GM23338 (cell line): ENCODE measurements around the gene GDF10. TPM values are rescaled to one million over a fixed set of nuclear protein-coding genes. Genes with fewer than 3 reads are reported as not detected.

Experiments used
- ATAC-seq: fragments of 200-7000 bp; cut with Tn5 transposase; 3 replicates; pipeline ENCODE4 v1.9.1; 2020
- DNase-seq: peaks from one replicate; pipeline ENCODE4 v3.0.0-alpha.2; 2015; ENCODE audit warnings: low spot score
- H2AFZ ChIP-seq: fragments of 200-600 bp; sonication (generic); 2 replicates; pipeline ENCODE4 v1.8.0; 2016; ENCODE audit warnings: antibody characterized with exemption, mild to moderate bottlenecking, moderate library complexity
- H3F3A ChIP-seq: fragments of 200-600 bp; sonication (generic); replicated peaks from 2 replicates; pipeline ENCODE4 v1.8.0; 2017; ENCODE audit warnings: antibody characterized with exemption, mixed run types, low read depth
- H3K27ac ChIP-seq: fragments of 200-600 bp; sonication (generic); 2 replicates; pipeline ENCODE4 v1.6.1; 2016; ENCODE audit warnings: low read depth
- H3K27me3 ChIP-seq: fragments of 200-600 bp; sonication (generic); 2 replicates; pipeline ENCODE4 v1.8.0; 2016; ENCODE audit warnings: mild to moderate bottlenecking, mixed run types, moderate library complexity; ENCODE audit not compliant: insufficient read depth
- H3K36me3 ChIP-seq: fragments of 200-600 bp; sonication (generic); 2 replicates; pipeline ENCODE4 v1.8.0; 2016; ENCODE audit warnings: mild to moderate bottlenecking; ENCODE audit not compliant: insufficient read depth
- H3K4me1 ChIP-seq: fragments of 200-600 bp; sonication (generic); 2 replicates; pipeline ENCODE4 v1.8.0; 2016; ENCODE audit warnings: mild to moderate bottlenecking, moderate library complexity; ENCODE audit not compliant: insufficient read depth
- H3K4me2 ChIP-seq: fragments of 200-600 bp; sonication (generic); 2 replicates; pipeline ENCODE4 v1.7.1; 2017; ENCODE audit warnings: mixed run types
- H3K4me3 ChIP-seq: fragments of 200-600 bp; sonication (generic); 2 replicates; pipeline ENCODE4 v1.6.1; 2016; ENCODE audit warnings: mixed run types
- H3K79me2 ChIP-seq: fragments of 200-600 bp; sonication (generic); replicated peaks from 2 replicates; pipeline ENCODE4 v1.8.0; 2017; ENCODE audit warnings: mild to moderate bottlenecking; ENCODE audit not compliant: insufficient read depth
- H3K9me2 ChIP-seq: fragments of 200-600 bp; sonication (generic); 2 replicates; pipeline ENCODE4 v1.8.0; 2017; ENCODE audit not compliant: insufficient read depth
- H4K20me1 ChIP-seq: fragments of 200-600 bp; sonication (generic); replicated peaks from 2 replicates; pipeline ENCODE4 v1.8.0; 2017; ENCODE audit warnings: mild to moderate bottlenecking; ENCODE audit not compliant: insufficient read depth
- H3K27ac Mint-ChIP-seq: 2 replicates; pipeline ENCODE4 v1.8.0; 2020; ENCODE audit warnings: inconsistent platforms, mild to moderate bottlenecking, moderate library complexity, mixed read lengths
- H3K27me3 Mint-ChIP-seq: 3 replicates; pipeline ENCODE4 v1.8.0; 2022; ENCODE audit warnings: low read depth, mild to moderate bottlenecking, moderate library complexity, mixed read lengths, inconsistent platforms; ENCODE audit not compliant: insufficient read depth, poor library complexity
- H3K36me3 Mint-ChIP-seq: 3 replicates; pipeline ENCODE4 v1.8.0; 2021; ENCODE audit warnings: low read depth, mild to moderate bottlenecking, inconsistent platforms, moderate library complexity, mixed read lengths
- H3K4me1 Mint-ChIP-seq: 3 replicates; pipeline ENCODE4 v1.8.0; 2020; ENCODE audit warnings: mild to moderate bottlenecking, inconsistent platforms, mixed read lengths
- H3K4me3 Mint-ChIP-seq: 3 replicates; pipeline ENCODE4 v1.8.0; 2021; ENCODE audit warnings: moderate library complexity, mild to moderate bottlenecking, inconsistent platforms, mixed read lengths
- H3K9me3 Mint-ChIP-seq: 3 replicates; pipeline ENCODE4 v1.8.0; 2020; ENCODE audit warnings: moderate library complexity, mild to moderate bottlenecking, inconsistent platforms, mixed read lengths
- CREB1 ChIP-seq: fragments of 250-450 bp; sonication (Bioruptor Pico); IDR thresholded peaks from 2 replicates; pipeline ENCODE4 v1.5.0; 2020; ENCODE audit warnings: low read depth, mild to moderate bottlenecking, moderate library complexity
- EZH2 ChIP-seq: fragments of 200-600 bp; sonication (generic); IDR thresholded peaks from one replicate; pipeline ENCODE4 v1.8.0; 2017; ENCODE audit warnings: antibody characterized with exemption, mild to moderate bottlenecking, low read depth; ENCODE audit not compliant: unreplicated experiment
- EZH2phosphoT487 ChIP-seq: fragments of 200-600 bp; sonication (generic); IDR thresholded peaks from one replicate; pipeline ENCODE4 v1.8.1; 2018; ENCODE audit warnings: antibody characterized with exemption; ENCODE audit not compliant: unreplicated experiment
- JUNB ChIP-seq: IDR thresholded peaks from one replicate; pipeline ENCODE4 v1.6.1; 2016; ENCODE audit warnings: antibody characterized with exemption; ENCODE audit not compliant: unreplicated experiment
- NANOG ChIP-seq: IDR thresholded peaks from 2 replicates; pipeline ENCODE4 v1.6.1; 2016; ENCODE audit warnings: antibody characterized with exemption, borderline replicate concordance
- POLR2AphosphoS5 ChIP-seq: IDR thresholded peaks from 2 replicates; pipeline ENCODE4 v1.6.1; 2016; ENCODE audit warnings: antibody characterized with exemption, low read depth
- STAT1 ChIP-seq: IDR thresholded peaks from one replicate; pipeline ENCODE4 v1.6.1; 2016; ENCODE audit warnings: antibody characterized with exemption; ENCODE audit not compliant: unreplicated experiment
- ZNF114 ChIP-seq: fragments of 250-450 bp; sonication (Bioruptor Pico); IDR thresholded peaks from 2 replicates; pipeline ENCODE4 v1.5.0; 2020; ENCODE audit warnings: mild to moderate bottlenecking, moderate library complexity
- ZNF331 ChIP-seq: fragments of 250-450 bp; sonication (Bioruptor Pico); IDR thresholded peaks from 2 replicates; pipeline ENCODE4 v1.5.0; 2020; ENCODE audit warnings: low read depth, mild to moderate bottlenecking, moderate library complexity
- polyA plus RNA-seq: library from polyadenylated mRNA; unstranded; fragments of >200 nt; fragmentation: Nextera tagmentation; extraction: Ambion mirVana; gene quantifications from 2 replicates; pipeline ENCODE4 v1.2.1, GENCODE V29; 2016
- total RNA-seq: library from RNA; depleted of rRNA; stranded (reverse); fragments of >200 nt; shearing (Covaris generic); gene quantifications from 2 replicates; pipeline ENCODE4 v1.2.3, GENCODE V29; 2014
- TF ChIP-seq, protein P1 (sequence below), 2 experiments: fragments of 200-600 bp in 1 of 2; sonication (generic) in 1 of 2; conservative IDR thresholded peaks; 2 replicates each; pipeline versions ENCODE4 v1.5.1 to v1.6.1; 2016 to 2017; ENCODE audit warnings: antibody characterized with exemption in 2 of 2, low read depth in 2 of 2, mild to moderate bottlenecking in 2 of 2, moderate library complexity in 1 of 2
- TF ChIP-seq, protein P2 (sequence below): fragments of 250-450 bp; sonication (Bioruptor Pico); IDR thresholded peaks from 2 replicates; pipeline ENCODE4 v1.5.0; 2020; ENCODE audit warnings: mild to moderate bottlenecking, moderate library complexity
- TF ChIP-seq, protein P3 (sequence below): IDR thresholded peaks from 2 replicates; pipeline ENCODE4 v1.6.1; 2016; ENCODE audit warnings: antibody characterized with exemption
- TF ChIP-seq, protein P4 (sequence below): IDR thresholded peaks from one replicate; pipeline ENCODE4 v1.6.1; 2018; ENCODE audit warnings: antibody characterized with exemption; ENCODE audit not compliant: unreplicated experiment

Gene GDF10
- total and polyA plus RNA-seq, 2 experiments from 2014 or later = 0.21 TPM; not detected in 1

DNA sequence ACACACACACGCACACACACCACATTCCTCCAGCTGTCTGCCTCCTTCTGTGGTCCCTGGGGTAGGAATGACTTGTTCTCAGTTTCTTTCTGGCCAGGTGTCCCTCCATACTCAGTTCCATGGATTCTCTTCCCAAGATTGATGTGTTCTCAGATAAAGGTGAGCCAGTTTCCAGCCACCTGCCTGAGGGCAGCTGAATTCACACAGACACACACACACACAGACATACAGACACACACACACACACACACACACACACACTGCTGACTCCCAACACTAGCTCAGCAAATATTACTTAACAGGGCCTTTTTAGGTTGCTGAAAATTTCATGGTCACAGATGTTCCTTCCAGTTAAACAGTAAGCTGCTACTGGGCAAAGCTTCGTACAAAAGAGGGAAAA, 45.4 kb upstream of the GDF10 start:
- no peak for TF ChIP-seq EZH2phosphoT487
- TF ChIP-seq, protein P1, sequence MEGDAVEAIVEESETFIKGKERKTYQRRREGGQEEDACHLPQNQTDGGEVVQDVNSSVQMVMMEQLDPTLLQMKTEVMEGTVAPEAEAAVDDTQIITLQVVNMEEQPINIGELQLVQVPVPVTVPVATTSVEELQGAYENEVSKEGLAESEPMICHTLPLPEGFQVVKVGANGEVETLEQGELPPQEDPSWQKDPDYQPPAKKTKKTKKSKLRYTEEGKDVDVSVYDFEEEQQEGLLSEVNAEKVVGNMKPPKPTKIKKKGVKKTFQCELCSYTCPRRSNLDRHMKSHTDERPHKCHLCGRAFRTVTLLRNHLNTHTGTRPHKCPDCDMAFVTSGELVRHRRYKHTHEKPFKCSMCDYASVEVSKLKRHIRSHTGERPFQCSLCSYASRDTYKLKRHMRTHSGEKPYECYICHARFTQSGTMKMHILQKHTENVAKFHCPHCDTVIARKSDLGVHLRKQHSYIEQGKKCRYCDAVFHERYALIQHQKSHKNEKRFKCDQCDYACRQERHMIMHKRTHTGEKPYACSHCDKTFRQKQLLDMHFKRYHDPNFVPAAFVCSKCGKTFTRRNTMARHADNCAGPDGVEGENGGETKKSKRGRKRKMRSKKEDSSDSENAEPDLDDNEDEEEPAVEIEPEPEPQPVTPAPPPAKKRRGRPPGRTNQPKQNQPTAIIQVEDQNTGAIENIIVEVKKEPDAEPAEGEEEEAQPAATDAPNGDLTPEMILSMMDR (conservative IDR thresholded peaks at IDR 0.05; ENCODE audit: low read depth in 2 of 2) = no peak
- no peak for TF ChIP-seq EZH2
- TF ChIP-seq, protein P2, sequence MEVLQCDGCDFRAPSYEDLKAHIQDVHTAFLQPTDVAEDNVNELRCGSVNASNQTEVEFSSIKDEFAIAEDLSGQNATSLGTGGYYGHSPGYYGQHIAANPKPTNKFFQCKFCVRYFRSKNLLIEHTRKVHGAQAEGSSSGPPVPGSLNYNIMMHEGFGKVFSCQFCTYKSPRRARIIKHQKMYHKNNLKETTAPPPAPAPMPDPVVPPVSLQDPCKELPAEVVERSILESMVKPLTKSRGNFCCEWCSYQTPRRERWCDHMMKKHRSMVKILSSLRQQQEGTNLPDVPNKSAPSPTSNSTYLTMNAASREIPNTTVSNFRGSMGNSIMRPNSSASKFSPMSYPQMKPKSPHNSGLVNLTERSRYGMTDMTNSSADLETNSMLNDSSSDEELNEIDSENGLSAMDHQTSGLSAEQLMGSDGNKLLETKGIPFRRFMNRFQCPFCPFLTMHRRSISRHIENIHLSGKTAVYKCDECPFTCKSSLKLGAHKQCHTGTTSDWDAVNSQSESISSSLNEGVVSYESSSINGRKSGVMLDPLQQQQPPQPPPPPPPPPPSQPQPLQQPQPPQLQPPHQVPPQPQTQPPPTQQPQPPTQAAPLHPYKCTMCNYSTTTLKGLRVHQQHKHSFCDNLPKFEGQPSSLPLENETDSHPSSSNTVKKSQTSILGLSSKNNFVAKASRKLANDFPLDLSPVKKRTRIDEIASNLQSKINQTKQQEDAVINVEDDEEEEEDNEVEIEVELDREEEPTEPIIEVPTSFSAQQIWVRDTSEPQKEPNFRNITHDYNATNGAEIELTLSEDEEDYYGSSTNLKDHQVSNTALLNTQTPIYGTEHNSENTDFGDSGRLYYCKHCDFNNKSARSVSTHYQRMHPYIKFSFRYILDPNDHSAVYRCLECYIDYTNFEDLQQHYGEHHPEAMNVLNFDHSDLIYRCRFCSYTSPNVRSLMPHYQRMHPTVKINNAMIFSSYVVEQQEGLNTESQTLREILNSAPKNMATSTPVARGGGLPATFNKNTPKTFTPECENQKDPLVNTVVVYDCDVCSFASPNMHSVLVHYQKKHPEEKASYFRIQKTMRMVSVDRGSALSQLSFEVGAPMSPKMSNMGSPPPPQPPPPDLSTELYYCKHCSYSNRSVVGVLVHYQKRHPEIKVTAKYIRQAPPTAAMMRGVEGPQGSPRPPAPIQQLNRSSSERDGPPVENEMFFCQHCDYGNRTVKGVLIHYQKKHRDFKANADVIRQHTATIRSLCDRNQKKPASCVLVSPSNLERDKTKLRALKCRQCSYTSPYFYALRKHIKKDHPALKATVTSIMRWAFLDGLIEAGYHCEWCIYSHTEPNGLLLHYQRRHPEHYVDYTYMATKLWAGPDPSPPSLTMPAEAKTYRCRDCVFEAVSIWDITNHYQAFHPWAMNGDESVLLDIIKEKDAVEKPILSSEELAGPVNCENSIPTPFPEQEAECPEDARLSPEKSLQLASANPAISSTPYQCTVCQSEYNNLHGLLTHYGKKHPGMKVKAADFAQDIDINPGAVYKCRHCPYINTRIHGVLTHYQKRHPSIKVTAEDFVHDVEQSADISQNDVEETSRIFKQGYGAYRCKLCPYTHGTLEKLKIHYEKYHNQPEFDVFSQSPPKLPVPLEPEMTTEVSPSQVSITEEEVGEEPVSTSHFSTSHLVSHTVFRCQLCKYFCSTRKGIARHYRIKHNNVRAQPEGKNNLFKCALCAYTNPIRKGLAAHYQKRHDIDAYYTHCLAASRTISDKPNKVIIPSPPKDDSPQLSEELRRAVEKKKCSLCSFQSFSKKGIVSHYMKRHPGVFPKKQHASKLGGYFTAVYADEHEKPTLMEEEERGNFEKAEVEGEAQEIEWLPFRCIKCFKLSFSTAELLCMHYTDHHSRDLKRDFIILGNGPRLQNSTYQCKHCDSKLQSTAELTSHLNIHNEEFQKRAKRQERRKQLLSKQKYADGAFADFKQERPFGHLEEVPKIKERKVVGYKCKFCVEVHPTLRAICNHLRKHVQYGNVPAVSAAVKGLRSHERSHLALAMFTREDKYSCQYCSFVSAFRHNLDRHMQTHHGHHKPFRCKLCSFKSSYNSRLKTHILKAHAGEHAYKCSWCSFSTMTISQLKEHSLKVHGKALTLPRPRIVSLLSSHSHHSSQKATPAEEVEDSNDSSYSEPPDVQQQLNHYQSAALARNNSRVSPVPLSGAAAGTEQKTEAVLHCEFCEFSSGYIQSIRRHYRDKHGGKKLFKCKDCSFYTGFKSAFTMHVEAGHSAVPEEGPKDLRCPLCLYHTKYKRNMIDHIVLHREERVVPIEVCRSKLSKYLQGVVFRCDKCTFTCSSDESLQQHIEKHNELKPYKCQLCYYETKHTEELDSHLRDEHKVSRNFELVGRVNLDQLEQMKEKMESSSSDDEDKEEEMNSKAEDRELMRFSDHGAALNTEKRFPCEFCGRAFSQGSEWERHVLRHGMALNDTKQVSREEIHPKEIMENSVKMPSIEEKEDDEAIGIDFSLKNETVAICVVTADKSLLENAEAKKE = no peak
- TF ChIP-seq JUNB = no peak
- TF ChIP-seq, protein P3, sequence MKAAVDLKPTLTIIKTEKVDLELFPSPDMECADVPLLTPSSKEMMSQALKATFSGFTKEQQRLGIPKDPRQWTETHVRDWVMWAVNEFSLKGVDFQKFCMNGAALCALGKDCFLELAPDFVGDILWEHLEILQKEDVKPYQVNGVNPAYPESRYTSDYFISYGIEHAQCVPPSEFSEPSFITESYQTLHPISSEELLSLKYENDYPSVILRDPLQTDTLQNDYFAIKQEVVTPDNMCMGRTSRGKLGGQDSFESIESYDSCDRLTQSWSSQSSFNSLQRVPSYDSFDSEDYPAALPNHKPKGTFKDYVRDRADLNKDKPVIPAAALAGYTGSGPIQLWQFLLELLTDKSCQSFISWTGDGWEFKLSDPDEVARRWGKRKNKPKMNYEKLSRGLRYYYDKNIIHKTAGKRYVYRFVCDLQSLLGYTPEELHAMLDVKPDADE = no peak
- no peak for TF ChIP-seq STAT1
- TF ChIP-seq ZNF331 (CRISPR knock-in tag) = no peak
- TF ChIP-seq POLR2AphosphoS5 = no peak
- no peak for TF ChIP-seq CREB1
- TF ChIP-seq ZNF114 (CRISPR knock-in tag) = no peak
- TF ChIP-seq, protein P4, sequence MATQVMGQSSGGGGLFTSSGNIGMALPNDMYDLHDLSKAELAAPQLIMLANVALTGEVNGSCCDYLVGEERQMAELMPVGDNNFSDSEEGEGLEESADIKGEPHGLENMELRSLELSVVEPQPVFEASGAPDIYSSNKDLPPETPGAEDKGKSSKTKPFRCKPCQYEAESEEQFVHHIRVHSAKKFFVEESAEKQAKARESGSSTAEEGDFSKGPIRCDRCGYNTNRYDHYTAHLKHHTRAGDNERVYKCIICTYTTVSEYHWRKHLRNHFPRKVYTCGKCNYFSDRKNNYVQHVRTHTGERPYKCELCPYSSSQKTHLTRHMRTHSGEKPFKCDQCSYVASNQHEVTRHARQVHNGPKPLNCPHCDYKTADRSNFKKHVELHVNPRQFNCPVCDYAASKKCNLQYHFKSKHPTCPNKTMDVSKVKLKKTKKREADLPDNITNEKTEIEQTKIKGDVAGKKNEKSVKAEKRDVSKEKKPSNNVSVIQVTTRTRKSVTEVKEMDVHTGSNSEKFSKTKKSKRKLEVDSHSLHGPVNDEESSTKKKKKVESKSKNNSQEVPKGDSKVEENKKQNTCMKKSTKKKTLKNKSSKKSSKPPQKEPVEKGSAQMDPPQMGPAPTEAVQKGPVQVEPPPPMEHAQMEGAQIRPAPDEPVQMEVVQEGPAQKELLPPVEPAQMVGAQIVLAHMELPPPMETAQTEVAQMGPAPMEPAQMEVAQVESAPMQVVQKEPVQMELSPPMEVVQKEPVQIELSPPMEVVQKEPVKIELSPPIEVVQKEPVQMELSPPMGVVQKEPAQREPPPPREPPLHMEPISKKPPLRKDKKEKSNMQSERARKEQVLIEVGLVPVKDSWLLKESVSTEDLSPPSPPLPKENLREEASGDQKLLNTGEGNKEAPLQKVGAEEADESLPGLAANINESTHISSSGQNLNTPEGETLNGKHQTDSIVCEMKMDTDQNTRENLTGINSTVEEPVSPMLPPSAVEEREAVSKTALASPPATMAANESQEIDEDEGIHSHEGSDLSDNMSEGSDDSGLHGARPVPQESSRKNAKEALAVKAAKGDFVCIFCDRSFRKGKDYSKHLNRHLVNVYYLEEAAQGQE = no peak
- TF ChIP-seq NANOG = no peak
- H3K4me1 ChIP-seq = no peaks in the 10 kb centered on the region
- no peak overlapping the region for H3K27ac ChIP-seq
- H2AFZ ChIP-seq = no peak overlapping the region
- peaks cover 2% of the 10 kb centered on the region for H3K27me3 Mint-ChIP-seq
- H3K9me2 ChIP-seq = peaks cover 10% of the 10 kb centered on the region; the same call in 1 of the 2 replicates
- H3K4me2 ChIP-seq = no peak overlapping the region
- H3K27ac Mint-ChIP-seq = no peak overlapping the region
- no peaks in the 10 kb centered on the region for H3K27me3 ChIP-seq
- no peak overlapping the region for H3K4me3 ChIP-seq
- no peaks in the 10 kb centered on the region for H4K20me1 ChIP-seq
- DNase-seq (no peak), ATAC-seq (no peak)
- H3K4me1 Mint-ChIP-seq = no peaks in the 10 kb centered on the region; the same call in 2 of the 3 replicates
- no peaks in the 10 kb centered on the region for H3K36me3 ChIP-seq
- H3K4me3 Mint-ChIP-seq = no peak overlapping the region
- no peaks in the 10 kb centered on the region for H3F3A ChIP-seq
- H3K79me2 ChIP-seq = no peaks in the 10 kb centered on the region
- H3K36me3 Mint-ChIP-seq = no peaks in the 10 kb centered on the region
- H3K9me3 Mint-ChIP-seq = no peaks in the 10 kb centered on the region
